ENCODE measurements around the gene ATXN7L3.

DNA sequence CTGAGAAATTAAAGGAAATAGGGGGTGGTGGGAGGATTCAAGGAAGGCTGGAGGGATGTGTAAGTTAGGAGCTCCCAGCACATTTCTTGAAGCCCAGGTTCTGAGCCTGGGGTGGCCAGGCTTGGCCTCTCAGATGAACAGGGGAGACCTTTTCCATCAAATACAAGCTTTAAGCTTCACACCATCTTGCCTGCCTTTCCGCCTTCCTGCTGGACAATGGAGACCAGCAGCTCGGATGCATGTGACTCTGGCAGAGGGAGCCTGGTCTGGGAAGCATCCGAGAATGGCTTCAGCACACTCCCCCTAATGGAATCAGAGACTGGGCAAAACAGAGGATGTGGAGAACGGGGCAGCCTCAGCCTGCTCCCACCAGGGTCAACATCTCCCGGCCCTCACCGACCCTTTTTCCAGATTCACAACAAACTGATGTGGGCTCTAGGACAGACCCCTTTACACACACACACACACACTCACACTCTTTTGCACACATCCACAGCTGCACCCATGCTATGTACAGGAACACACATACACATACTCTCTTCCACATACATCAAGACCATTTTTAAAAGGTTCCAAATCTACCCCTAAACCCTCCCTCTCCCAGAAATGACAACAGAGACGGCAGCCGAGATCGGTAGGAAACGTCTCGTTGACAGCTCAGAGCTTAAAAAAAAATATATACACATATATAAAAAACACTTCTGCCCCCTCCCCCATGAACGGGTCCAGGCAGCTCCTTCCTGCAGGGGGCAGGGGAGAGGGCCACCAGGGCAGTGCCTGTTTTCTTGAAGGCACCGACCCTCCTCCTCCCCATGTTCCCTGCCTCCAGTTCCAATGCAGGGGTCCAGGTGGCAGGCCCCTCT lies 6.5 kb upstream of the ATXN7L3 start:
- TF ChIP-seq, protein P1, sequence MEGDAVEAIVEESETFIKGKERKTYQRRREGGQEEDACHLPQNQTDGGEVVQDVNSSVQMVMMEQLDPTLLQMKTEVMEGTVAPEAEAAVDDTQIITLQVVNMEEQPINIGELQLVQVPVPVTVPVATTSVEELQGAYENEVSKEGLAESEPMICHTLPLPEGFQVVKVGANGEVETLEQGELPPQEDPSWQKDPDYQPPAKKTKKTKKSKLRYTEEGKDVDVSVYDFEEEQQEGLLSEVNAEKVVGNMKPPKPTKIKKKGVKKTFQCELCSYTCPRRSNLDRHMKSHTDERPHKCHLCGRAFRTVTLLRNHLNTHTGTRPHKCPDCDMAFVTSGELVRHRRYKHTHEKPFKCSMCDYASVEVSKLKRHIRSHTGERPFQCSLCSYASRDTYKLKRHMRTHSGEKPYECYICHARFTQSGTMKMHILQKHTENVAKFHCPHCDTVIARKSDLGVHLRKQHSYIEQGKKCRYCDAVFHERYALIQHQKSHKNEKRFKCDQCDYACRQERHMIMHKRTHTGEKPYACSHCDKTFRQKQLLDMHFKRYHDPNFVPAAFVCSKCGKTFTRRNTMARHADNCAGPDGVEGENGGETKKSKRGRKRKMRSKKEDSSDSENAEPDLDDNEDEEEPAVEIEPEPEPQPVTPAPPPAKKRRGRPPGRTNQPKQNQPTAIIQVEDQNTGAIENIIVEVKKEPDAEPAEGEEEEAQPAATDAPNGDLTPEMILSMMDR (IDR thresholded peaks at IDR 0.05), result no peak
- TF ChIP-seq POLR2A (IDR thresholded peaks at IDR 0.05), result no peak
